ENCODE measurements around the gene MTHFD2.

The MTHFD2 gene

DNA sequence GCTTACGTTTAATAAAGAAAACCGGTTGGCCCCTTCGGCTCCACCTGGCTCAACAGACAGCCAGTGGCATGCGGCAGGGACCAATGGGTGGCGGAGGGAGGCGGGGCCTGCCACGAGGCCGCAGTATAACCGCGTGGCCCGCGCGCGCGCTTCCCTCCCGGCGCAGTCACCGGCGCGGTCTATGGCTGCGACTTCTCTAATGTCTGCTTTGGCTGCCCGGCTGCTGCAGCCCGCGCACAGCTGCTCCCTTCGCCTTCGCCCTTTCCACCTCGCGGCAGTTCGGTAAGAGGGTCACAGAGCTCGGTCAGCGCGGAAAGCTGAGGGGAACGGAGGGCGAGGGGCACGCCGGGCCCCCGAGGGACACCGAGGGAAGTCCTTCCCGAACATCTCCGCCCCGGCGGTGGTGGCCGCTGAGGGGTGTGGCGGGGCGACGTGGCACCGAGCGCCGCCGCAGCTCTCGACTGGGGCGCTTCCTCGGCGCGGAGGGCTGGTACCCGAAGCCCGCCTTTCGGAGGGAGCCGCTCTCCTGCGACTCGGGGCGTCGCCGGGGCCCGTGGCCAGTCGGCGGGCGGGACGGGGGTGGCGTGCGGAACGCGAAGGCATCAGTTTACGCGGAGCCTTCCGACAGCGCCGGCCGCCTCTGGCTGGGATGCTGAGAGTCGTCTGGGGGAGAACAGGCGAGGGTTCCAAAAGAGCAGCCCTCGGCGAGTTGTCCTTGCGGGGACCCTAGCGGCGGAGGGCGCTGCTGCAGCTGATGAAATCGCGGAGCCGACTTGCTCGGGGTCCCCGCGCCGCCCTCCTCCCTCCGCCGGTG lies at the start of gene MTHFD2:
Gene MTHFD2 (plus strand): TSS at position 155 of the 814 bp plus-strand sequence. CDS start 27 bp downstream, at position 182.
- H3K4me3 ChIP-seq (ENCODE audit: low read length) = peak within 1 kb of the TSS; percentile 61
- DNase-seq (ENCODE audit: low read depth, low spot score) = peak; percentile 96
- no peak within 1 kb of the TSS for H3K27ac ChIP-seq (ENCODE audit: low read length)
- no CpG with 5 or more reads among the region's 96 CpGs for WGBS (ENCODE audit: insufficient coverage, insufficient read length)
- H3K9me3 ChIP-seq (ENCODE audit: control insufficient read depth, insufficient read depth, low read length) = no peaks in the 10 kb centered on the region
- no peaks in the 10 kb centered on the region for H3K36me3 ChIP-seq (ENCODE audit: control insufficient read depth, insufficient read depth, low read length)
- H3K4me1 ChIP-seq (ENCODE audit: control insufficient read depth, insufficient read depth, low read length) = peaks cover 1% of the 10 kb centered on the region; the same call in 1 of the 2 replicates
- H3K27me3 ChIP-seq (ENCODE audit: control insufficient read depth, insufficient read depth, low read length) = no peaks in the 10 kb centered on the region

GRCh38 chr2:74149247-74149525 lies 49.2 kb upstream of the MTHFD2 start:
- no peak for DNase-seq (ENCODE audit: low read depth, low spot score)
- WGBS (ENCODE audit: insufficient coverage, insufficient read length) = no CpG with 5 or more reads among the region's 5 CpGs
- no peaks in the 10 kb centered on the region for H3K9me3 ChIP-seq (ENCODE audit: control insufficient read depth, insufficient read depth, low read length)
- H3K36me3 ChIP-seq (ENCODE audit: control insufficient read depth, insufficient read depth, low read length) = peaks cover 3% of the 10 kb centered on the region; the same call in 1 of the 2 replicates
- no peak overlapping the region for H3K27ac ChIP-seq (ENCODE audit: low read length)
- H3K4me1 ChIP-seq (ENCODE audit: control insufficient read depth, insufficient read depth, low read length) = peaks cover 3% of the 10 kb centered on the region
- no peaks in the 10 kb centered on the region for H3K27me3 ChIP-seq (ENCODE audit: control insufficient read depth, insufficient read depth, low read length)
- no peak overlapping the region for H3K4me3 ChIP-seq (ENCODE audit: low read length)

GRCh38 chr2:74149570-74150319 lies 48.7 kb upstream of the MTHFD2 start:
- Histone ChIP-seq H3K27me3 (ENCODE audit: control insufficient read depth, insufficient read depth, low read length) (no peaks in the 10 kb centered on the region), H3K9me3 (ENCODE audit: control insufficient read depth, insufficient read depth, low read length) (no peaks in the 10 kb centered on the region), H3K4me3 (ENCODE audit: low read length) (no peak overlapping the region), H3K4me1 (ENCODE audit: control insufficient read depth, insufficient read depth, low read length) (peaks cover 3% of the 10 kb centered on the region), H3K27ac (ENCODE audit: low read length) (no peak overlapping the region), H3K36me3 (ENCODE audit: control insufficient read depth, insufficient read depth, low read length) (no peaks in the 10 kb centered on the region; the same call in 1 of the 2 replicates)
- DNase-seq (ENCODE audit: low read depth, low spot score) = no peak
- no CpG with 5 or more reads among the region's 7 CpGs for WGBS (ENCODE audit: insufficient coverage, insufficient read length)

- H3K4me3 ChIP-seq (ENCODE audit: low read length) = no peak overlapping the region
- no peaks in the 10 kb centered on the region for H3K9me3 ChIP-seq (ENCODE audit: control insufficient read depth, insufficient read depth, low read length)
- H3K4me1 ChIP-seq (ENCODE audit: control insufficient read depth, insufficient read depth, low read length) = no peaks in the 10 kb centered on the region
- no CpG with 5 or more reads among the region's 2 CpGs for WGBS (ENCODE audit: insufficient coverage, insufficient read length)
- H3K36me3 ChIP-seq (ENCODE audit: control insufficient read depth, insufficient read depth, low read length) = no peaks in the 10 kb centered on the region; the same call in 1 of the 2 replicates
- H3K27ac ChIP-seq (ENCODE audit: low read length) = no peak overlapping the region
- no peaks in the 10 kb centered on the region for H3K27me3 ChIP-seq (ENCODE audit: control insufficient read depth, insufficient read depth, low read length)
- no peak for DNase-seq (ENCODE audit: low read depth, low spot score)
Observed at GRCh38 chr2:74152954-74153353, 45.5 kb upstream of the MTHFD2 start.

GRCh38 chr2:74155830-74156229 lies 42.6 kb upstream of the MTHFD2 start:
- Histone ChIP-seq H3K4me1 (ENCODE audit: control insufficient read depth, insufficient read depth, low read length) (no peaks in the 10 kb centered on the region), H3K27ac (ENCODE audit: low read length) (no peak overlapping the region), H3K36me3 (ENCODE audit: control insufficient read depth, insufficient read depth, low read length) (peaks cover 12% of the 10 kb centered on the region; the same call in 1 of the 2 replicates), H3K9me3 (ENCODE audit: control insufficient read depth, insufficient read depth, low read length) (no peaks in the 10 kb centered on the region), H3K27me3 (ENCODE audit: control insufficient read depth, insufficient read depth, low read length) (no peaks in the 10 kb centered on the region), H3K4me3 (ENCODE audit: low read length) (no peak overlapping the region)
- no peak for DNase-seq (ENCODE audit: low read depth, low spot score)
- WGBS (ENCODE audit: insufficient coverage, insufficient read length) = 100% methylated on average over 2 of the region's 3 CpGs

DNA sequence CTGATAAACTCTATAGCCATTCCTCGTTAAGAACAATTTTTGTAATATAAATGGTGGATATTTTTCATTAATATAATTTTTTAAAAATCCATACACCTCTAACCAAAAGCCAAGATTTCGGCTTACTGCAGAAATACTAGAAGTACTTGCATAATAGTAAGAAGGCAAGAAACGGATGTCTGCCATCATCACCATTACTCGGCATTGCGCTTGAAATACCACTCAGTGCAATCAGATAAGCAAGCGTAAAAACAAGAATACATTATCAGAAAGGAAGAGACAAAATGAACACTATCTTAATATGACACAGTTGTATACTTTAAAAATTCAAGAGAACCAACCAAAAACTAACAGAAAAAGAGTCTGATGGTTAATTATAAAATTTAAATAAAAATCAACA lies 35.5 kb upstream of the MTHFD2 start:
- H3K9me3 ChIP-seq (ENCODE audit: control insufficient read depth, insufficient read depth, low read length) = no peaks in the 10 kb centered on the region
- no peaks in the 10 kb centered on the region for H3K27me3 ChIP-seq (ENCODE audit: control insufficient read depth, insufficient read depth, low read length)
- H3K4me3 ChIP-seq (ENCODE audit: low read length) = no peak overlapping the region
- no peaks in the 10 kb centered on the region for H3K4me1 ChIP-seq (ENCODE audit: control insufficient read depth, insufficient read depth, low read length)
- no peak overlapping the region for H3K27ac ChIP-seq (ENCODE audit: low read length)
- WGBS (ENCODE audit: insufficient coverage, insufficient read length) = no CpG with 5 or more reads among the region's 6 CpGs
- no peak for DNase-seq (ENCODE audit: low read depth, low spot score)
- H3K36me3 ChIP-seq (ENCODE audit: control insufficient read depth, insufficient read depth, low read length) = peaks cover 17% of the 10 kb centered on the region

DNA sequence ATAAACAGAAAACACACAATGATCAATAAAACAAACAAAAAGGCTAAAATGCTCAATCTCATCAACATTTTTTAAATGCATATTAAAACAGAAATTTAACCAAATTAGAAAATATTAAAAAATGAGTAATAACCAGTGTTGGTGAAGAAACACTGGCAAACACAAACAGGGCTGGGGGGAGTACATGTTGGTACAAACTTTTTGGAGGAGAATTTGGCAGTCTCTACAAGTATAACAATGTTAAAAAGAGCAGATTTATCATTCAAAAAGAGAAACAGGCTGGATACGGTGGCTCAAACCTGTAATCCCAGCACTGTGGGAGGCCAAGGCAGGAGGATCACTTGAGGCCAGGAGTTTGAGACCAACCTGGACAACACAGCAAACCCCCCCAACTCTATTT lies 33.7 kb upstream of the MTHFD2 start:
- Histone ChIP-seq H3K27me3 (ENCODE audit: control insufficient read depth, insufficient read depth, low read length) (no peaks in the 10 kb centered on the region), H3K4me1 (ENCODE audit: control insufficient read depth, insufficient read depth, low read length) (no peaks in the 10 kb centered on the region), H3K36me3 (ENCODE audit: control insufficient read depth, insufficient read depth, low read length) (peaks cover 8% of the 10 kb centered on the region), H3K9me3 (ENCODE audit: control insufficient read depth, insufficient read depth, low read length) (no peaks in the 10 kb centered on the region), H3K4me3 (ENCODE audit: low read length) (no peak overlapping the region), H3K27ac (ENCODE audit: low read length) (no peak overlapping the region)
- no peak for DNase-seq (ENCODE audit: low read depth, low spot score)
- no CpG with 5 or more reads among the region's 1 CpG for WGBS (ENCODE audit: insufficient coverage, insufficient read length)

- WGBS (ENCODE audit: insufficient coverage, insufficient read length) = no CpG with 5 or more reads among the region's 2 CpGs
Observed at GRCh38 chr2:74168739-74169138, 29.7 kb upstream of the MTHFD2 start.

GRCh38 chr2:74174909-74175308 lies 23.5 kb upstream of the MTHFD2 start:
- H3K36me3 ChIP-seq (ENCODE audit: control insufficient read depth, insufficient read depth, low read length) = no peaks in the 10 kb centered on the region; the same call in 1 of the 2 replicates

More at GRCh38 chr2:74168739-74169138, 29.7 kb upstream of the MTHFD2 start:
- DNase-seq (ENCODE audit: low read depth, low spot score) = no peak
- Histone ChIP-seq H3K4me3 (ENCODE audit: low read length) (no peak overlapping the region), H3K36me3 (ENCODE audit: control insufficient read depth, insufficient read depth, low read length) (peaks cover 4% of the 10 kb centered on the region), H3K27ac (ENCODE audit: low read length) (no peak overlapping the region), H3K9me3 (ENCODE audit: control insufficient read depth, insufficient read depth, low read length) (no peaks in the 10 kb centered on the region), H3K4me1 (ENCODE audit: control insufficient read depth, insufficient read depth, low read length) (no peaks in the 10 kb centered on the region), H3K27me3 (ENCODE audit: control insufficient read depth, insufficient read depth, low read length) (no peaks in the 10 kb centered on the region)

DNA sequence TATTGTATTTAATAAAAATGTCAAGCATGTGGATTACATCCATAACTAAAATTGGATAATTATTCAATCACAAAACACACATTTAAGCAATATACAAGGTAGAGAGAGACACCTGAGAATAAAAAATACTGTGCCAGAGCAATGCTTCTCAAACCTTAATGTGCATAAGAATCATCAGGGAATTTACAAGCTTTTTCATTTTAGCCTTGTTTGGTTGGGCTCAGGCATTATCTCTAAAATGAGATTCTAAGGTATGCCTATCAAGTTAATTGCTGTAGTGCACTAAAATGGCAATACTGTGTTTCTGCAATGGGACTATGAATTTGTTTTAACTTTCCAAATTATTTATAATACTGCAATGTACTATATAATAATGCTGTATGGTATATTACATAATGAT lies 20.7 kb upstream of the MTHFD2 start:
- H3K27me3 ChIP-seq (ENCODE audit: control insufficient read depth, insufficient read depth, low read length) = no peaks in the 10 kb centered on the region
- no peak for DNase-seq (ENCODE audit: low read depth, low spot score)
- no peaks in the 10 kb centered on the region for H3K36me3 ChIP-seq (ENCODE audit: control insufficient read depth, insufficient read depth, low read length)
- no peaks in the 10 kb centered on the region for H3K9me3 ChIP-seq (ENCODE audit: control insufficient read depth, insufficient read depth, low read length)
- H3K4me1 ChIP-seq (ENCODE audit: control insufficient read depth, insufficient read depth, low read length) = no peaks in the 10 kb centered on the region
- H3K4me3 ChIP-seq (ENCODE audit: low read length) = peak overlapping the region; percentile 89; the same call in 1 of the 2 replicates
- H3K27ac ChIP-seq (ENCODE audit: low read length) = no peak overlapping the region

More at GRCh38 chr2:74174909-74175308, 23.5 kb upstream of the MTHFD2 start:
- no peak for DNase-seq (ENCODE audit: low read depth, low spot score)
- WGBS (ENCODE audit: insufficient coverage, insufficient read length) = no CpG with 5 or more reads among the region's 1 CpG
- Histone ChIP-seq H3K4me3 (ENCODE audit: low read length) (no peak overlapping the region), H3K4me1 (ENCODE audit: control insufficient read depth, insufficient read depth, low read length) (no peaks in the 10 kb centered on the region), H3K27me3 (ENCODE audit: control insufficient read depth, insufficient read depth, low read length) (no peaks in the 10 kb centered on the region), H3K27ac (ENCODE audit: low read length) (no peak overlapping the region), H3K9me3 (ENCODE audit: control insufficient read depth, insufficient read depth, low read length) (no peaks in the 10 kb centered on the region)
